OCI-LY7 (cell line): ENCODE data around the gene FHIT.

ENCODE experiments used
- CTCF ChIP-seq: fragments of 200-600 bp; sonication (generic); conservative IDR thresholded peaks from 2 replicates; pipeline ENCODE4 v1.5.1; 2014; ENCODE audit warnings: mild to moderate bottlenecking, antibody characterized with exemption, low read length, moderate library complexity, mixed read lengths
- EZH2phosphoT487 ChIP-seq: fragments of 200-600 bp; sonication (generic); IDR thresholded peaks from 2 replicates; pipeline ENCODE4 v1.6.1; 2018; ENCODE audit warnings: low read depth, borderline replicate concordance, mild to moderate bottlenecking, mixed run types, antibody characterized with exemption, low read length, moderate library complexity, mixed read lengths

- no peak for TF ChIP-seq CTCF
- no peak for TF ChIP-seq EZH2phosphoT487
Measured at GRCh38 chr3:60890226-60890625, 361.0 kb downstream of the FHIT start.
